ENCODE measurements around the gene RSBN1L.
A peak's percentile ranks its signal among the peaks of the same experiment; 100 is the strongest.

The RSBN1L gene

DNA sequence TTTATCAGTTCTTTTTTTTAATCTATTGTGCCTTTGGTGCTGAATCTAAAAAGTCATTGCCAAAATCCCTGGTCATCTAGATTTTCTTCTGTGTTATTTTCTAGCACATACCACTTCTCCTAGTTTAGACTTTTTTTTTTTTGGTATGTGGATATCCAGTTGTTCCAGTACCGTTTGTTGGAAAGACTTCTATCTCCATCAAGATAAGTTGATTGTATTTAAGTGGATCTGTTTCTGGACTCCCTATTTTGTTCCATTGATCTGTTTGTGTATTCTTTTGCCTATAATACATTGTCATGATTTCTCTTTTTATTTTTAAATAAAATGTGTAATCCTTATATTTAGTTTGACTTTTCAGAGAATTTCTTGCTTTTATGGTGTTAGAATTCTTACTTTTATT lies 35.5 kb downstream of the RSBN1L start:
- DNase-seq (ENCODE audit: low spot score) = no peak

DNA sequence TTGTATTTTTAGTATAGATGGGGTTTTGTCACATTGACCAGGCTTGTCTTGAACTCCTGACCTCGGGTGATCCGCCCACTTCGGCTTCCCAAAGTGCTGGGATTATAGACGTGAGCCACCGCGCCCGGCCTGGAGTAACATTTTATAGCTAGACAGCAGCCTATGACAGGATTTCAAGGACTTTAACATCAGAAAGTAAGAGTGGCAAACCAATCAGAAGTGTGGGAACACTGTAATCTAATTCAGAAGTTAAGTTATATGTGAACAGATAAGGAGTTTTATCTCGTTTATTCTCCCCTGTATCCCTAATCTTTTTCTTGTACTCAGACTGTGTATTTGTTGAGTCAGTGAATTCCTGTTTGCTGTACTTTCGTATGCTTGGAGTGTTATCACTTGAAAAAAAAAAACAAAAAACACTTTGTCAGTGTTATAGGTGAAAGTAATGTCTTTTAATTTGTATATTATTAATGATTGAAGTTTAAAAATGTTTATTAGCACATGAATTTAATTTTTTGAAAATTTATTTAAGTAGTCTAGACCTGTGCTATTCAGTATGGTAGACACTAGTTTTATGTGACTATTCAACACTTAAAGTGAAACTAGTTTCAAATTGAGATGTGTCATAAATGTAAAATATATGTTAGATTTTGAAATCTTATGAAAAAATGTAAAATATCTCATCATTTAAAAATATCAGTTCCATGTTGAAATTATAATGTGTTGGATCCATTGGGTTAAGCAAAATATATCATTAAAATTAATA lies 38.6 kb downstream of the RSBN1L start:
- DNase-seq (ENCODE audit: low spot score) = no peak

DNA sequence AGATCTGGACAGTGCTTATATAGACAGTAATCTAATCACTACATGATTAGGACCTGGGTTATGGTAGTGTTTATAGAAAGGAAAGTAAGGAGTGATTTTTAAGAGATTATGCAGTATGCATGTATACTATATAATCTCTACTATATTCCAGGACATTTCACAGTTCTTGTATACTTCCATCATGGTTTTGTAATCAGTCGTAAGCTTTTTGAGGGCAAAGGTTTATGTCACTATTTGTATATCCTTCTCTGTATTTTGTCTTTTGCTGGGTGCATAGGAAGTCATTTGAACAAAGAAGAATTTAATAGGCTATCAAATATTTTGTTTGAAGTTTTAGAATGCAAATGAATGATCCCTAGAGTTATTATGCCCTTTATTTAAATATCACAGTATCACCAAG lies 39.2 kb downstream of the RSBN1L start:
- no peak for DNase-seq (ENCODE audit: low spot score)

DNA sequence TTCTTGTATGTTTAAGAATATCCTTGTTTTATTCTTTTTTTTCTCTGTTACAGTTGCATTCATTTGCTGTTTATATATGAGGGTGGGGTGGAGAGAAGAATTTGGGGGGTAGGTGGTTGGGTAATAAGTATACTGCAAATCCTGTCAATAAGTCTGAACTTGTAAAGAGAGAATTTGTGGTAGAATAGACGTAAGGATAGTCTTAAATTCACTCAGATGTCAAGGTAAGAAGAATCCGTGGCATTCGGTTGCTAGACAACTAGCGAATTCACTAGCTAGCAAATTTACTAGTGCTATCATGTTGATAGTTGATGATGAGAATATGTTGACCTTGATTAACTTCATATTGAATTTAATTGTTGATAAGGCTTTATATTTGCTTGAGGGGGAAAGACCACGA lies 40.7 kb downstream of the RSBN1L start:
- DNase-seq (ENCODE audit: low spot score) = no peak

DNA sequence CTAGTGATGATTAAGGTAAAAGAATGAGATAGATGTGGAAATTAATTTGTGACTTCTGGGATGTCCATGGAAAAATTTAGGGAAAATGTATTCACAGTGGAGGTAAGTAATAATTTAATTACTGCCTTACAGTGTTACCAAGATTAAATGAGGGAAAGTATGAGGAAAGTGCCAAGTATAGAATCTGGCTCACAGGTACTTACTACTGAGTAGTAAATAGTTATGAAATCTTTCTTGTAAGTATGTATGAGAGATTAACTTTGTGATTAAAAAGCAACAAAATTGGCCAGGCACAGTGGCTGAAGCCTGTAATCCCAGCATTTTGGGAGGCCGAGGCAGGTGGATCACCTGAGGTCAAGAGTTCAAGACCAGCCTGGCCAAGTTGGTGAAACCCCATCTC lies 42.1 kb downstream of the RSBN1L start:
- no peak for DNase-seq (ENCODE audit: low spot score)

DNA sequence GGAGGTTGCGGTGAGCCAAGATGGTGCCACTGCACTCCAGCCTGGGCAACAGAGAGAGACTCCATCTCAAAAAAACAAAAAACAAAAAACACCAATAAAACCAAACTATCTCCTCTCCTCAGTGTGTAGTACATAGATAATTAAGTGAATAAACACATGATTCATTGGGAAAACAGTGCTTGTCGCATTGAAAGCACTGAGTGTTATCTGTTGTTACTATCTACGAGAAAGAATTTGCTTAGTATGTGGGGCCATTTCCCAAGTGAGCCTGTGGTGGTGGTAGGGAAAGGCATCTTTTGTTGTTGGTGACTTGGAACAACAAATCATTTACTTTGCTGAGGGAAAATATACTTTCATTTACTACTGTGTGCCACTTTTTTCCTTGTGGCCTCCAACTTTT lies 42.6 kb downstream of the RSBN1L start:
- peak; percentile 24 for DNase-seq (ENCODE audit: low spot score)

DNA sequence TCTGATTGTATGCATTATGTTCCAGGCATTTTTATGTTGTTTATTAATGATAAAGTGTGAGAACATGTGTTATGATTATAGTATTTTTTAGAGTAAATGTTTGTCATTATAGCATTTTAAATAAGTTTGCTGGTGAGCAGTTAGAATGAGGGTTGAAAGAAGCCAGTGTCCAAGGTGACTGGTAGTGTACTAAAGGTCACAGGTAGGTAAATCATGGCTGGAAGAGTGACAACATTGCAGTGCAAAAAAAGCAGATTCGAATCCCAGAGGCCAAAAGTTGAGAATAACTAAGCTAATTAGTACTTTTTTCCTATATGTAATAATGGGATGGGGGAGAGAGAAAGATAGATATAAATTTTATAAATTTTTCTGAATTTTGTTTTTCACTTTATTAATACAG lies 44.0 kb downstream of the RSBN1L start:
- DNase-seq (ENCODE audit: low spot score) = no peak

DNA sequence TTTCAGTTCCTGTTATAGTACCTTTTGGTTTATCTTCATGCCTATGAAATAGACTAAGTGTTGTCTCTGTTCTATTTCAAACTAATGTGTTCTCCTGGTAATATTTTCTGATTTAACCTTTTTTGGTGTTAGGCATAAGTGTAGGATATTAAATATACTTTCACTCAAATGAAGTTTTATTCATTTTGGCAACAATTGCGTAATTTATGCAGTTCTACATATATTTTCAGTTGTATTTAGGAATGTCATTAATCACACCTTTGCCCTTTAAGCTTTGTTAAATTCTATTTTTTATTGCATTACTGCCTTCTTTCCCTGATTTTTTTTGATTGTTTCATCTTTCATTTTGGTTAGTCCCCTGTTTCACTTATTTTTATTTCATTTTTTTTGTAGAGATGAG lies 47.3 kb downstream of the RSBN1L start:
- DNase-seq (ENCODE audit: low spot score) = no peak

DNA sequence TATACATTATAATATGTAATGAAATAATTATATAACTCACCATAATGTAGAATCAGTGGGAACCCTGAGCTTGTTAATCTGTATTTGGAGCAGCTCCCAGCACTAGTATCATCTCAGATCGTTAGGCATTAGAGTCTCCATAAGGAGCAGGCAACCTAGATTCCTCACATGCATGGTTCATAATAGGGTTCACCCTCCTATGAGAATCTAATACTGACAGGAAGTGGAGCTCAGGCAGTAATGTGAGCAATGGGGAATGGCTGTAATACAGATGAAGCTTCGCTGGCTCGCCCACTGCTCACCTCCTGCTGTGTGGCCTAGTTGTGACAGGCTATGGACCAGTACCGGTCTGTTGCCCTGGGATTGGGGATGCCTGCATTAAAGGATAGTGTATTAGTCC lies 49.5 kb downstream of the RSBN1L start:
- DNase-seq (ENCODE audit: low spot score) = no peak

DNA sequence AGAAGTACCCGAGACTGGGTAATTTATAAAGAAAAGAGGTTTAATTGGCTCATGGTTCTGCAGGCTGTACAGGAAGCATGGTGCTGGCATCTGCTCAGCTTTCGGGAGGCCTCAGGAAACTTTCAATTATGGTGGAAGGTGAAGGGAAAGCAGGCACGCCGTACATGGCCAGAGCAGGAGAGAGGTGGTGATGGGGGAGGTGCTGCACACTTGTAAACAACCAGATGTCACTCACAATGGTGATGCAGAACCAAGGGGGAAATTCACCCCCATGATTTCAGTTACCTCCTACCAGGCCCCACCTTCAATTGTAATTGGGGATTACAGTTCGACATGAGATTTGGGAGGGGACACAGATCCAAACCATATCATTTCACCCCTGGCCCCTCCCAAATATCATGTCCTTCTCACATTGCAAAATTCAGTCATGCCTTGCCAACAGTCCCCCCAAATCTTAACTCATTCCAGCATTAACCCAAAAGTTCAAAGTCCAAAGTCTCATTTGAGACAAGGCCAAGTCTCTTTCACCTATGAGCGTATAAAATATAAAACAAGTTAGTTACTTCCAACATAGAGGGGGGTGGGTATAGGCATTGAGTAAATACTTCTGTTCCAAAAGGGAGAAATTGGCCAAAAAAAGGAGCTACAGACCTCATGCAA lies 50.0 kb downstream of the RSBN1L start:
- no peak for DNase-seq (ENCODE audit: low spot score)

DNA sequence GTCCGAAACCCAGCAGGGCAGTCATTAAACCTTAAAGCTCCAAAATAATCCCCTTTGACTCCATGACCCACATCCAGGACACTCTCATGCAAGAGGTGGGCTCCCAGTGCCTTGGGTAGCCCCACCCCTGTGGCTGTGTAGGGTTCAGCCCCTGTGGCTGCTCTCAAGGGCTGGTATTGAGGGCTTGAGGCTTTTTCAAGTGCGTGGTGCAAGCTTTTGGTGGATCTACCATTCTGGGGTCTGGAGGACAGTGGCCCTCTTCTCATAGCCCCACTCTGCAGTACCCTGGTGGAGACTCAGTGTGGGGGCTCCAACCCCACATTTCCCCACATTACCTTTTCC lies 50.5 kb downstream of the RSBN1L start:
- no peak for DNase-seq (ENCODE audit: low spot score)

DNA sequence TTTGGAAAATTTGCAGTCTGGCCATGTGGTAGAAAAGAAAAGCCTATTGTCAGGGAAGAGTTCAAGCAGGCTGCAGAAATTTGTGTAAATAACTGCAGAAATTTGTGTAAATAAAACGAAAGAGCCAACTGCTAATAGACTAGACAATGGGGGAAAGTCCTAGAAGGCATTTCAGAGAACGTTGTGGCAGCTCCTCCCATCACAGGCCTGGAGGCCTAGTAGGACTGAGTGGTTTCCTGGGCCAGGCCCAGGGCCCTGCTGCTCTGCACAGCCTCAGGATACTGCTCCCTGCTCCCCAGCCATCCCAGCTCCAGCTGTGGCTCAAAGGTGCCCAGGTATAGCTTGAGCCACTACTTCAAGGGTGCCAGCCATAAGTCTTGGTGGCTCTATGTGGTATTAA lies 50.9 kb downstream of the RSBN1L start:
- no peak for DNase-seq (ENCODE audit: low spot score)

DNA sequence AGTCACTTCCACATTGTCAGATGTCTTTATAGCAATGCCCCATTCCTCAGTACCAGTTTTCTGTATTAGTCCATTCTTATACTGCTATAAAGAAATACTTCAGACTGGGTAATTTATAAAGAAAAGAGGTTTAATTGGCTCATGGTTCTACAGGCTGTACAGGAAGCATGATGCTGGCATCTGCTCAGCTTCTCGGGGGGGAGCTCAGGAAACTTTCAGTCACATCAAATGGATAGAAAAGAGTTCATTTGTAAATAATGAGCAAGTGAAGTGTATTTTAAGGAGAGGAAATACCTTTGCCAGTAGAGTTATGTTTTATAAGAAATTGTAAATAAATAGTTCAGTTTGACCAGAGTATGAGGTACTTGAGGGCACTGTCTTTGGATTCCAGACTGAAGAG lies 51.5 kb downstream of the RSBN1L start:
- no peak for DNase-seq (ENCODE audit: low spot score)

DNA sequence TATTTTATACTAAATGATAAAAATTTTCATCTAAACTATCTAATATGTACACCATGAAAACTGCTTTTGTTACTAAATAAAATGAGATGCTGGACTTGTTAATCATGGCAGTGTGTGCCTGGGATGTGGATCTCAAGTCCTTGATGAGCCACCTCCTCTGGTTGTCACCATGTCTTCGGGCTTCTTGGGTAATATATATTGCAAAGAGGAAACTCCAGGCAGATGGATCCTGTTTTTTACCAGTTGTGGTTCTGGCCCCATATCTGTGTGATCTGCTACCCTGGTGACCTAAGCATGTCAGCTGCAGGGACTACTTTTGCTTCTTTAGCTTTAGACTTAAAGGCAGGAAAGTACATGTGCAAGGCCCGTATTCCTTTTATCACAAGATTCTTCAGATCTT lies 55.8 kb downstream of the RSBN1L start:
- no peak for DNase-seq (ENCODE audit: low spot score)

DNA sequence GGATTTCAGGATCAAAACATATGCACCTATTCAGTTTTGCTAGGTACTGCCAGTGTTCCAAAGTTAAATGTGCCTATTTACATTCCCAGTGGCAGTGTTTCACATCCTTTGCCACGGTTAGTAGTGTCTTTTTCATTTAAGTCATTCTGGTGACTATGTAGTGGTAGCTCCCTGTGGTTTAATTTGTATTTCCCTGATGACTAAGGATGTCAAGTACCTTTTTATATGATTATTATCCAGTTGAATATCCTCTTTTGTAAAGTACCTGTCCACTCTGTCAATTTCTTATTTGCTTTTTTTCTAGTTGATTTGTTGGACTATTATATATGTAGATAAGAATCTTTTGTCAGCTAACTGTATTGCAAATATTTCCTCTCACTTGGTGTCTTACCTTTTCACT lies 56.9 kb downstream of the RSBN1L start:
- no peak for DNase-seq (ENCODE audit: low spot score)

DNA sequence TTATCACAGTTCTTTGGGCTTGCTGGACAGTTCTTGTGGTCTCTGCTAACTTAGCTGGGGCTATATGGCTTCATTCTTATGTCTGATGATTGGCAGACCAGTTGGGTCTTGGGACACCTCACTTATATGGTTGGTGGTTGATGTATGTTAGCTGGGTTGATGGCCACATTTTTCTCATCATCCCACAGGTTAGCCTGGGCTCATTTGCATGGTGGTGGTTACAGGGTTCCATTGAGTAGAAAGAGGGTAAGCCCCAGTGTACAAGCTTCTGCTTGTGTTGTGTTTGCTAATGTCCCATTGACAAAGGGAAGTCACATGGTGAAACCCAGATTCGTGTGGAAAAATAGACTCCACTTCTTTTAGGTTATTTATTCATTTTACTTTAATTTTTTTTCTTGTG lies 61.3 kb downstream of the RSBN1L start:
- DNase-seq (ENCODE audit: low spot score) = no peak

DNA sequence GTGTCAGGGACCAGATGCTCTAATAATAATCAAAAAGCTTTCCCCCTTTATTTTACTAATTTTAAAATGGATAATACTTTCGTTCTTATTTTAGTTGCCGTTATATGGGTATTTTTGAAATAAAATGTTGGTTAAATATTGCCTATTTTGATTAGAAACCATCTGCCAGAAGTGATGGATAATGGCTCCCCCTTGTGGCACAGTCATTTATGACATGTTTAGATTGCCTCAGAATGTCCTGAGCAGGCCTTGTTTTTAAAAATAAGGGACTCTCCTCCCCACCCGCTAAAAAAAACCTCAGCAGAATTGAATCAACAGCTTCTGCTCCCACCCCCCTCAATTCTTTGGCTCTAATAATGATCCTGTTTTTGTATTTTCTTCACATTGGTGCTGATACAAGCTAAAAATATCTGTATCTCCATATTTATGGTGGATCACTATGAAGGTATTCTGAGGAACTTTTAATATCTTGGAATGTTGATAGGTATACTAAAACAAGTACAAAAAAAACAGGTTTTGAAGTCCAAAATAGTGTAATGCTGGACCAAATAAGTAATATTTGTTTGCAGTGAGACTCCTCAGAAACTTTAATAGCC lies 63.1 kb downstream of the RSBN1L start:
- DNase-seq (ENCODE audit: low spot score) = peak; percentile 49

DNA sequence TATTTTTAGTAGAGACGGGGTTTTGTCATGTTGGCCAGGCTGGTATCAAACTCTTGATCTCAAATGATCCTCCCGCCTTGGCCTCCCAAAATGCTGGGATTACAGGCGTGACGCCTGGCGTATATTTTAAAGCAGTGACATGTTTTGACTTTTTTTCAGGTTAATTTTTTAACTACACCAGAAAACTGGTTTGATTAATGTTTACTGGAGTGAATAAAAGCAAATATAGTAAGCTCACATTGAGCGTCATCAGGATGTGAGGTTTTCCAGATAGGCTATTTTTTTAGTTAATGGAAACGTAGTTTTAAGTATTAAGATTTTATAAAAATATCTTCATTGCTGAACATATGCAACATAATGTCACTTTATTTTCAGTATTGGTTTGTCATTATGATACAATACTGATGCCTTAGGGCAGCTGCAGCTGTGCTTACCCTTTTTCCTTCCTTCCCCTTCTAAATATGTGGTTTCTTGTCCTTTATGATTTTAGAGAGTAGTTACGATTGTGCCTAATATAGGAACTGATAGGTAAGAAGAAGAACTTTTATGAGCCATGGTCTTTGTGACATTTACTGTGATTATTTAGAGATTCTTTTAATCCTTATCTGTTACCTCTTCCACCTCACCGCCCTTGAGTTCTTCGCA lies 64.7 kb downstream of the RSBN1L start:
- DNase-seq (ENCODE audit: low spot score) = no peak

DNA sequence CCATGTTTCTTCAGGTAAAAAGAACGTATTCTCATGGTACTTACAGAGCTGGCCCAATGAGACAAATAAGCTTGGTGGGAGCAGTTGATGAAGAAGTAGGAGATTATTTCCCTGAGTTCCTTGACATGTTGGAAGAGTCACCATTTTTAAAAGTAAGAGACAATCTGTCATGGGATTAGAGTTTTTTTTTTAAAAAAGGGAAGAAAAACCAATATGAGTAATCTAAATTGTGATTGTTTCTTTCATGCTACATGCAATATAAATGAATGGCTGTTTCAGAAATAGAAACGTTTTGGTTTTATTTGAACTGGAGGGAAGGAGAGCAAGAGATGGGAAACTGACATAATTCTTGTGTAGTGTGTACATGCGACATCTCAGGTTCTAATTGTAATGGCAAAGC lies 69.2 kb downstream of the RSBN1L start:
- DNase-seq (ENCODE audit: low spot score) = no peak

DNA sequence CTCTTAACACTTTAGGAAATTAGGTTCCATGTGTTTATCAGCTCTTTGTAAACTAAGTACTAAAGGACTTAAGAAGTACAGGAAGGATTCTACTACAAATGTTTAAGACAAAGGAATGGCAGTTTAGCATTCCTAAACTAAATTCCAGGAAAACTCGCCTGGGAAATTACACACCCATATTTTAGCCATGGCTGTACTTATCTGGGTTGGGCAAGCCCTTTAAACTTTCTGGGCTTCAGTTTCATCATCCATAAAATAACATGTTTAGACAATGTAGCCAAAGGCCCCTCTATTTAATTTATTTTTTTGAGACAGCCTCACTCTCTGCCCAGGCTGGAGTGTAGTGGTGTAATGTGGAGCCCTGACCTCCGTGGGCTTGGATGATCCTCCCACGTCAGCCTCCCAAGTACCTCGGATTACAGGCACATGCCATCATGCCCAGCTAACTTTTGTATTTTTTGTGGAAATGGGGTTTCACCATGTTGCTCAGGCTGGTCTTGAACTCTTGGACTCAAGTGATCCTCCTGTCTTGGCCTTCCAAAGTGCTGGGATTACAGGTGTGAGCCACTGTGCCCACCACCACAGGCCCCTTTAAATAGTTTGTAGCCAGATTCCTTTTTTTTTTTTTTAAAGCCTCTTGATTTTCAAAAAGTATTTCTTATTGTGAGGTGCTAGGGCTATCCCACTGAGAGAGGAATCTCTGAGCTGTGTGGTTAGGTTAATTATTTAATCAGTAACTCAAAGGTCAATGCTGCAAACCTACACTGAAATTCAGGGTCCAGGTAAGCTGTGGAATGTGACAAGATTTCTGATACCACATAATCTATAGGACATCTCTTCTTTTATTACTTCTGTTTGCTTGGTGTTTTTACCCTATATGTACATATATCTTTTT lies 69.9 kb downstream of the RSBN1L start:
- no peak for DNase-seq (ENCODE audit: low spot score)

DNA sequence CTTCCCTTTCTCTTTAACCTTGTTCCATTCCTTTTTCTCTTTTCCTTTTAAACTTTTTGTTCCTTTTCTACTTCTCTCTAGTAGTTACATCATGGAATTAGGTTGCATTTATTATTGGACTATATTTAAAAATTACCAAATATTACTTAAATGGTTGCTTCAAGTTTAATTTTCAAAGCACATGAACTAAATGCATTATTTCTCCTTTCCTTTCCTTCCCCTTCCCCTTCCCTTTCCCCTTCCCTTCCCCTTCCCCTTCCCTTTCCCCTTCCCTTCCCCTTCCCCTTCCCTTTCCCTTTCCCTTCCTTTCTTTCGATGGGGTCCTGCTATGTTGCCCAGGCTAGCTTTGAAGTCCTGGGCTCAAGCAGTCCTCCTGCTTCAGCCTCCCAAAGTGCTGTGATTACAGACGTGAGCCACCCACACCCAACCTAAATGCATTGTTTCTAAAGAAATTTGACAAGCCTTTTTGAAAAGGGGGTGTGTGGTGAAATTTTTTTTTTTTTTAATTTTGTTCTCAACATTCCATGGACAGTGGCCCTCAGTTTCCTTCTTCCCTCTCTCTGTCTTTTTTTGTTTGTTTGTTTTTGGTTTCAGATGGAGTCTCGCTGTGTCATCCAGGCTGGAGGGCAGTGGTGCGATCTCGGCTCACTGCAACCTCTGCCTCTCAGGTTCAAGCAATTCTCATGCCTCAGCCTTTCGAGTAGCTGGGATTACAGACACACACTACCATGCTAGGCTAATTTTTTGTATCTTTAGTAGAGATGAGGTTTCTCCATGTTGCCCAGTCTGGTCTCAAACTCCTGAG lies 70.7 kb downstream of the RSBN1L start:
- no peak for DNase-seq (ENCODE audit: low spot score)

All from AG20443 (cell line).